WTC11 (cell line): ENCODE results near the gene ADK. TPM values are rescaled to one million over a fixed set of nuclear protein-coding genes. Genes with fewer than 3 reads are reported as not detected.

Experiments
- ATAC-seq: fragments of 200-7000 bp; cut with Tn5 transposase; 2 replicates; pipeline ENCODE4 v1.10.0; 2021; ENCODE audit warnings: mild to moderate bottlenecking, moderate library complexity
- CTCF ChIA-PET: fragments of 300-600 bp; sonication (Branson Sonifier 250); formaldehyde crosslinking; loops from one replicate; lab custom pipeline; 2021; ENCODE audit warnings: antibody characterized with exemption; lab: Charles Lee
- POLR2A ChIA-PET: fragments of 350-600 bp; sonication (Branson Sonifier 250); formaldehyde crosslinking; loops from one replicate; lab custom pipeline; 2021; ENCODE audit warnings: antibody characterized with exemption; lab: Charles Lee
- DNase-seq: peaks from one replicate; pipeline ENCODE4 v3.0.0; 2021; ENCODE audit warnings: low spot score
- H3K27ac Mint-ChIP-seq: 2 replicates; pipeline ENCODE4 v1.8.0; 2021; ENCODE audit warnings: mixed read lengths
- H3K27me3 Mint-ChIP-seq: 2 replicates; pipeline ENCODE4 v1.8.0; 2021; ENCODE audit warnings: low read depth, mild to moderate bottlenecking, moderate library complexity, mixed read lengths
- H3K36me3 Mint-ChIP-seq: 2 replicates; pipeline ENCODE4 v1.8.0; 2021; ENCODE audit warnings: mixed read lengths
- H3K4me1 Mint-ChIP-seq: 2 replicates; pipeline ENCODE4 v1.8.0; 2022; ENCODE audit warnings: mixed read lengths
- H3K4me3 Mint-ChIP-seq: 2 replicates; pipeline ENCODE4 v1.8.0; 2021; ENCODE audit warnings: mild to moderate bottlenecking, moderate library complexity, mixed read lengths
- H3K9me3 Mint-ChIP-seq: 2 replicates; pipeline ENCODE4 v1.8.0; 2021; ENCODE audit warnings: mixed read lengths
- ATF1 ChIP-seq: sonication (generic); formaldehyde crosslinking; IDR thresholded peaks from 2 replicates; pipeline ENCODE4 v1.8.1; 2023; ENCODE audit warnings: mild to moderate bottlenecking, moderate library complexity, missing genetic modification reagents
- CREB1 ChIP-seq: sonication (generic); formaldehyde crosslinking; IDR thresholded peaks from 2 replicates; pipeline ENCODE4 v1.8.0; 2023; ENCODE audit warnings: mild to moderate bottlenecking, missing genetic modification reagents
- E2F4 ChIP-seq: sonication (generic); formaldehyde crosslinking; IDR thresholded peaks from 2 replicates; pipeline ENCODE4 v1.8.1; 2022; ENCODE audit warnings: low read depth, mild to moderate bottlenecking, moderate library complexity, missing genetic modification reagents, borderline replicate concordance
- ELF4 ChIP-seq: sonication (generic); formaldehyde crosslinking; IDR thresholded peaks from 2 replicates; pipeline ENCODE4 v1.8.1; 2022; ENCODE audit warnings: low read depth, mild to moderate bottlenecking, moderate library complexity, missing genetic modification reagents
- ERG ChIP-seq: fragments of 250-450 bp; sonication (Bioruptor Pico); IDR thresholded peaks from 2 replicates; pipeline ENCODE4 v1.8.0; 2021; ENCODE audit warnings: mild to moderate bottlenecking
- ESRRA ChIP-seq: sonication (generic); formaldehyde crosslinking; IDR thresholded peaks from 2 replicates; pipeline ENCODE4 v1.8.1; 2022; ENCODE audit warnings: mild to moderate bottlenecking, missing genetic modification reagents, borderline replicate concordance
- FOXP1 ChIP-seq: sonication (generic); formaldehyde crosslinking; IDR thresholded peaks from 2 replicates; pipeline ENCODE4 v1.8.0; 2022; ENCODE audit warnings: missing genetic modification reagents, mild to moderate bottlenecking, moderate library complexity, borderline replicate concordance
- GRHL2 ChIP-seq: fragments of 250-450 bp; sonication (Bioruptor Pico); IDR thresholded peaks from 2 replicates; pipeline ENCODE4 v1.8.0; 2022; ENCODE audit warnings: mild to moderate bottlenecking, moderate library complexity; ENCODE audit not compliant: insufficient replicate concordance, severe bottlenecking
- GTF2I ChIP-seq: fragments of 250-450 bp; sonication (Bioruptor Pico); conservative IDR thresholded peaks from 2 replicates; pipeline ENCODE4 v1.4.0; 2021; ENCODE audit warnings: mild to moderate bottlenecking
- IRF2 ChIP-seq: sonication (generic); formaldehyde crosslinking; IDR thresholded peaks from 2 replicates; pipeline ENCODE4 v1.8.0; 2022; ENCODE audit warnings: low read depth, missing genetic modification reagents, borderline replicate concordance
- NR1H2 ChIP-seq: sonication (generic); formaldehyde crosslinking; IDR thresholded peaks from 2 replicates; pipeline ENCODE4 v1.9.0; 2021; ENCODE audit warnings: mild to moderate bottlenecking, moderate library complexity, missing genetic modification reagents
- OVOL2 ChIP-seq: fragments of 250-450 bp; sonication (Bioruptor Pico); IDR thresholded peaks from 2 replicates; pipeline ENCODE4 v1.9.0; 2021; ENCODE audit warnings: mild to moderate bottlenecking, borderline replicate concordance
- SMAD4 ChIP-seq: sonication (generic); formaldehyde crosslinking; IDR thresholded peaks from 2 replicates; pipeline ENCODE4 v1.8.0; 2022; ENCODE audit warnings: mild to moderate bottlenecking, missing genetic modification reagents
- ZBTB21 ChIP-seq: sonication (generic); formaldehyde crosslinking; IDR thresholded peaks from 2 replicates; pipeline ENCODE4 v1.8.1; 2023; ENCODE audit warnings: mild to moderate bottlenecking, missing genetic modification reagents, borderline replicate concordance
- ZNF121 ChIP-seq: sonication (generic); formaldehyde crosslinking; IDR thresholded peaks from 2 replicates; pipeline ENCODE4 v1.8.0; 2023; ENCODE audit warnings: missing genetic modification reagents
- ZNF263 ChIP-seq: sonication (generic); formaldehyde crosslinking; IDR thresholded peaks from 2 replicates; pipeline ENCODE4 v1.8.1; 2022; ENCODE audit warnings: low read depth, mild to moderate bottlenecking, moderate library complexity, missing genetic modification reagents
- ZNF671 ChIP-seq: fragments of 250-450 bp; sonication (Bioruptor Pico); IDR thresholded peaks from 2 replicates; pipeline ENCODE4 v1.8.0; 2021; ENCODE audit warnings: mild to moderate bottlenecking
- total RNA-seq: library from RNA; stranded (reverse); gene quantifications from 3 replicates; pipeline ENCODE4 v1.2.3, GENCODE V29; 2021

The ADK gene
- total RNA-seq, 1 experiment from 2014 or later = 32.7 TPM

- Mint-ChIP-seq H3K27ac (peak overlapping the region; percentile 57), H3K4me3 (no peak overlapping the region), H3K36me3 (peaks cover 3% of the 10 kb centered on the region; the same call in 1 of the 2 replicates), H3K27me3 (no peaks in the 10 kb centered on the region), H3K4me1 (peaks cover 13% of the 10 kb centered on the region; the same call in 1 of the 2 replicates), H3K9me3 (peaks cover 7% of the 10 kb centered on the region; the same call in 1 of the 2 replicates)
- TF ChIP-seq FOXP1 (CRISPR knock-in tag) (0 out of 2 replicates have a peak, but pooled peaks have one; percentile 36), ZNF121 (CRISPR knock-in tag) (no peak)
- DNase-seq = peak; percentile 47
- POLR2A ChIA-PET = interaction anchor here (0.6 to 1.2 kb wide), 4 partner anchors 28 to 833 kb away, joined by 3 to 5 read pairs (median 4); partner anchors contain the start of gene AP3M1
- ATAC-seq = peak; percentile 96
- CTCF ChIA-PET = interaction anchor here (0.6 kb wide), 1 partner anchor 328 kb away, joined by 3 read pairs; no protein-coding TSS in a partner anchor
Observed at GRCh38 chr10:74207691-74208480, 56.9 kb downstream of the ADK start.

GRCh38 chr10:74208997-74209396 lies 58.0 kb downstream of the ADK start:
- Mint-ChIP-seq H3K9me3 (peaks cover 7% of the 10 kb centered on the region; the same call in 1 of the 2 replicates), H3K4me1 (peaks cover 13% of the 10 kb centered on the region; the same call in 1 of the 2 replicates), H3K27ac (peak overlapping the region; percentile 37; the same call in 1 of the 2 replicates), H3K36me3 (peaks cover 3% of the 10 kb centered on the region; the same call in 1 of the 2 replicates), H3K4me3 (no peak overlapping the region), H3K27me3 (no peaks in the 10 kb centered on the region)
- TF ChIP-seq IRF2 (CRISPR knock-in tag) (no peak), ZNF671 (no peak), E2F4 (CRISPR knock-in tag) (no peak), NR1H2 (CRISPR knock-in tag) (no peak), ATF1 (CRISPR knock-in tag) (no peak), OVOL2 (CRISPR knock-in tag) (no peak)
- ATAC-seq (no peak), DNase-seq (no peak)
- ChIA-PET CTCF (no interaction called here), POLR2A (no interaction called here)

GRCh38 chr10:74213019-74213418 lies 62.0 kb downstream of the ADK start:
- Mint-ChIP-seq H3K9me3 (peaks cover 16% of the 10 kb centered on the region), H3K4me1 (peaks cover 4% of the 10 kb centered on the region; the same call in 1 of the 2 replicates), H3K27ac (no peak overlapping the region), H3K27me3 (no peaks in the 10 kb centered on the region)
- TF ChIP-seq CREB1 (no peak), ZBTB21 (no peak), ZNF263 (no peak), ERG (CRISPR knock-in tag) (no peak), ZNF121 (CRISPR knock-in tag) (peak; percentile 96), SMAD4 (CRISPR knock-in tag) (no peak), ESRRA (no peak), GTF2I (0 out of 2 replicates have a peak, but pooled peaks have one; percentile 35), ELF4 (CRISPR knock-in tag) (no peak), GRHL2 (no peak)
- TF ChIP-seq, all 79 proteins: peak for 2
- no peak overlapping the region for H3K4me3 Mint-ChIP-seq
- no peak for DNase-seq
- ChIA-PET POLR2A (no interaction called here), CTCF (interaction anchor here (0.5 to 1.8 kb wide), 5 partner anchors 28 to 333 kb away, joined by 3 to 4 read pairs (median 3); partner anchors contain the start of genes ADK and AP3M1)
- no peak for ATAC-seq
- H3K36me3 Mint-ChIP-seq = peaks cover 23% of the 10 kb centered on the region
